ENCODE results near the gene SRC. TPM values are rescaled to one million over a fixed set of nuclear protein-coding genes. Genes with fewer than 3 reads are reported as not detected.

Gene SRC
- total RNA-seq, 1 donor from 2014 or later, result 15.4 TPM

- Histone ChIP-seq H3K27me3 (no peaks in the 10 kb centered on the region), H3F3A (ENCODE audit: low read depth) (peaks cover 42% of the 10 kb centered on the region), H3K79me2 (ENCODE audit: low read depth) (no peaks in the 10 kb centered on the region), H2AFZ (replicated peaks) (no peak overlapping the region), H3K9ac (no peak overlapping the region), H4K20me1 (ENCODE audit: low read depth) (no peaks in the 10 kb centered on the region), H3K4me1 (peaks cover 37% of the 10 kb centered on the region), H3K36me3 (no peaks in the 10 kb centered on the region), H3K4me3 (peak overlapping the region; percentile 10), H3K4me2 (peak overlapping the region; percentile 60), H3K9me3 (ENCODE audit: low read depth) (no peaks in the 10 kb centered on the region), H3K27ac (peak overlapping the region; percentile 87)
- Mint-ChIP-seq H3K9me3 (no peaks in the 10 kb centered on the region), H3K27ac (peak overlapping the region; percentile 97), H3K27me3 (ENCODE audit: insufficient read depth, low read depth) (no peaks in the 10 kb centered on the region), H3K4me1 (peaks cover 56% of the 10 kb centered on the region), H3K36me3 (peaks cover 1% of the 10 kb centered on the region), H3K4me3 (peak overlapping the region; percentile 69)
- peak; percentile 96 for DNase-seq (ENCODE audit: low spot score)
- TF ChIP-seq EZH2phosphoT487 (IDR thresholded peaks at IDR 0.05) (no peak), CTCF (IDR thresholded peaks at IDR 0.05) (peak; percentile 66), EZH2 (IDR thresholded peaks at IDR 0.05) (no peak)
These were observed 50.6 kb downstream of the SRC start for GRCh38 chr20:37396416-37397075.

GRCh38 chr20:37397076-37397953 is 51.4 kb downstream of the SRC start:
- Histone ChIP-seq H3K79me2 (ENCODE audit: low read depth) (no peaks in the 10 kb centered on the region), H3K27ac (peak overlapping the region; percentile 87), H3K4me2 (peak overlapping the region; percentile 60), H3K36me3 (no peaks in the 10 kb centered on the region), H3K4me1 (peaks cover 37% of the 10 kb centered on the region), H3K9me3 (ENCODE audit: low read depth) (no peaks in the 10 kb centered on the region), H2AFZ (replicated peaks) (no peak overlapping the region), H4K20me1 (ENCODE audit: low read depth) (no peaks in the 10 kb centered on the region), H3K27me3 (no peaks in the 10 kb centered on the region), H3K4me3 (no peak overlapping the region), H3K9ac (no peak overlapping the region), H3F3A (ENCODE audit: low read depth) (peaks cover 42% of the 10 kb centered on the region)
- Mint-ChIP-seq H3K36me3 (peaks cover 4% of the 10 kb centered on the region), H3K4me1 (peaks cover 54% of the 10 kb centered on the region), H3K4me3 (peak overlapping the region; percentile 30), H3K9me3 (no peaks in the 10 kb centered on the region), H3K27ac (peak overlapping the region; percentile 97), H3K27me3 (ENCODE audit: insufficient read depth, low read depth) (no peaks in the 10 kb centered on the region)
- peak; percentile 61 for DNase-seq (ENCODE audit: low spot score)
- TF ChIP-seq EZH2 (IDR thresholded peaks at IDR 0.05), result no peak
- no peak for TF ChIP-seq EZH2phosphoT487 (IDR thresholded peaks at IDR 0.05)
- TF ChIP-seq CTCF (IDR thresholded peaks at IDR 0.05), result no peak

GRCh38 chr20:37397954-37398749 is 52.2 kb downstream of the SRC start:
- Histone ChIP-seq H3F3A (ENCODE audit: low read depth) (peaks cover 42% of the 10 kb centered on the region), H3K79me2 (ENCODE audit: low read depth) (no peaks in the 10 kb centered on the region), H2AFZ (replicated peaks) (no peak overlapping the region), H3K4me3 (no peak overlapping the region), H3K9ac (no peak overlapping the region), H3K4me2 (no peak overlapping the region), H3K27ac (peak overlapping the region; percentile 87), H3K27me3 (no peaks in the 10 kb centered on the region), H3K9me3 (ENCODE audit: low read depth) (no peaks in the 10 kb centered on the region), H3K4me1 (peaks cover 37% of the 10 kb centered on the region), H4K20me1 (ENCODE audit: low read depth) (no peaks in the 10 kb centered on the region), H3K36me3 (no peaks in the 10 kb centered on the region)
- Mint-ChIP-seq H3K9me3 (no peaks in the 10 kb centered on the region), H3K4me1 (peaks cover 49% of the 10 kb centered on the region), H3K4me3 (peak overlapping the region; percentile 60), H3K36me3 (peaks cover 4% of the 10 kb centered on the region), H3K27ac (no peak overlapping the region), H3K27me3 (ENCODE audit: insufficient read depth, low read depth) (no peaks in the 10 kb centered on the region)
- no peak for DNase-seq (ENCODE audit: low spot score)
- TF ChIP-seq EZH2 (IDR thresholded peaks at IDR 0.05) (no peak), CTCF (IDR thresholded peaks at IDR 0.05) (no peak), EZH2phosphoT487 (IDR thresholded peaks at IDR 0.05) (no peak)
